HUES48 (cell line): Measurements from ENCODE around the gene SCCPDH.

Experiments
- H3K27ac ChIP-seq: one replicate; pipeline ENCODE4 v1.7.0; 2013; ENCODE audit warnings: low read depth, low read length, inconsistent platforms
- H3K27me3 ChIP-seq: 2 replicates; pipeline ENCODE4 v1.6.1; 2013; ENCODE audit warnings: mild to moderate bottlenecking, low read length; ENCODE audit not compliant: control insufficient read depth, insufficient read depth
- H3K36me3 ChIP-seq: 2 replicates; pipeline ENCODE4 v1.6.1; 2013; ENCODE audit warnings: low read length; ENCODE audit not compliant: control insufficient read depth, insufficient read depth
- H3K4me1 ChIP-seq: 2 replicates; pipeline ENCODE4 v1.6.1; 2013; ENCODE audit warnings: mild to moderate bottlenecking, low read length; ENCODE audit not compliant: control insufficient read depth, insufficient read depth
- H3K4me3 ChIP-seq: 2 replicates; pipeline ENCODE4 v1.5.1; 2013; ENCODE audit warnings: mild to moderate bottlenecking, low read depth, low read length
- H3K9ac ChIP-seq: 2 replicates; pipeline ENCODE4 v1.6.1; 2013; ENCODE audit warnings: mild to moderate bottlenecking, low read depth, low read length, moderate library complexity
- H3K9me3 ChIP-seq: 2 replicates; pipeline ENCODE4 v1.6.1; 2013; ENCODE audit warnings: low read length; ENCODE audit not compliant: control insufficient read depth, insufficient read depth

Gene SCCPDH

DNA sequence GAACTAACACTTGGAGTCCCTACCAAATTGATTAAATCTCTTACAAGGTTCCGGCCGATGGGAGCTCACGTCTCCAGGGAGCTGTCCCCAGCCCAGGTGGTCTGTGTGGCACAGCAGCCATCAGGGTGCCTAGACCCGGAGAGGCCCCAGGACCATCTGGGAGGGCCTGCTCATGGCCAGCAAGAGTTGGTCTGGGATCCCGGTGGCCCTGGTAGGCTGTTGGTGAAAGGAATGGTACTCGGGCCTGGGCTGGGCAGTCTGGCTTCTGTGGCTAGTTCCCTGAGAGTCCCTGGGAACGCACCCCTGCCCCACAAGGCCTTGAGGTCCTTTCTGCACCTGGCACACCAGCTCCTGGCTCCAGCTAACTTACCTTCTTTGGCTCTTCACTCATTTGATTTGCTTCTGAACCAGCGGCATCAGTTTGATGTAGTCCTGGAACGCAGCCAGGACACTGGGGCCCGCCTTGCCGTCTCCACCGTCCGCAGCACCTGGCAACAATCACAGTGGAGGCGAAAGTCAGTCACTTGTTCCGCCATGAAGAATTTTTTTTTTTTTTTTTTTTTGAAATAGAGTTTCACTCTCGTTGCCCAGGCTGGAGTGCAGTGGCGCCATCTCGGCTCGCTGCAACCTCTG is 62.5 kb downstream of the SCCPDH start:
- Histone ChIP-seq H3K9ac (no peak overlapping the region), H3K36me3 (no peaks in the 10 kb centered on the region), H3K4me3 (no peak overlapping the region), H3K27ac (no peak overlapping the region), H3K4me1 (peaks cover 11% of the 10 kb centered on the region; the same call in 1 of the 2 replicates), H3K9me3 (no peaks in the 10 kb centered on the region), H3K27me3 (no peaks in the 10 kb centered on the region)

DNA sequence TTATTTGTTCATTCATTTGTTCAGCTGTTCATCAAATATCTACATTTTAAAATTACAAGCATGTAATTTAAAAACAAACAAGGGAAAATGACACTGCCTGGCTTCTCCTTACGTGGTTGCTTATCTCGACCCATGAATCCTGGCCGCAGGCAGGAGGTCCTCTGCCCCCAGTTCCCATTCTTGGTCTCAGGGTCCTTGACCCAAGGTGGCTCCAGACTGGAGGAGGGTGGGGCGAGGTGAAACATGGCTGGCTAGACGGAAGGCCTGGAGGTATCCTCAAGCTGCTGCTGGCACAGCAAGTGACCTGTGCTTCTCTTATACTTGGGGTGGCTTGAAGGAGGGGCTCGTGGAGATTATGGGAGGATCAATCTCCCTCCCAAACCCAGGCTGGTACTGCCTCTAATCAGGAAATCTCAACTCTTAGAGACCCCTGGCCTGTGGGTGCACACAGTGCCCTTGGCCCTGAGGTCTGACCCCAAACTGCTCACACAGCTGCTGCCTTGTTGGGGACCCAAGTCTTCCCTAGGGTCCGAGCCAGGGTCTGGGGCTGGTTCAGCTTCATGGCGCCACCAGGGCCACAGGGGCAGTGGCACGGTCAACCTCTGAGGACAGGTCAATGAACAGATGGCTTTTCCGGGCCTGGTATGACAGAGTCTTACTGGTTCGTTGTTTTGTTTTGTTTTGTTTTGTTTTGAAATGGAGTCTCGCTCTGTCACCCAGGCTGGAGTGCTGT is 63.7 kb downstream of the SCCPDH start:
- H3K9me3 ChIP-seq: no peaks in the 10 kb centered on the region
- H3K4me1 ChIP-seq: peaks cover 12% of the 10 kb centered on the region; the same call in 1 of the 2 replicates
- H3K4me3 ChIP-seq: no peak overlapping the region
- H3K27me3 ChIP-seq: no peaks in the 10 kb centered on the region
- no peak overlapping the region for H3K27ac ChIP-seq
- H3K36me3 ChIP-seq: no peaks in the 10 kb centered on the region
- no peak overlapping the region for H3K9ac ChIP-seq

DNA sequence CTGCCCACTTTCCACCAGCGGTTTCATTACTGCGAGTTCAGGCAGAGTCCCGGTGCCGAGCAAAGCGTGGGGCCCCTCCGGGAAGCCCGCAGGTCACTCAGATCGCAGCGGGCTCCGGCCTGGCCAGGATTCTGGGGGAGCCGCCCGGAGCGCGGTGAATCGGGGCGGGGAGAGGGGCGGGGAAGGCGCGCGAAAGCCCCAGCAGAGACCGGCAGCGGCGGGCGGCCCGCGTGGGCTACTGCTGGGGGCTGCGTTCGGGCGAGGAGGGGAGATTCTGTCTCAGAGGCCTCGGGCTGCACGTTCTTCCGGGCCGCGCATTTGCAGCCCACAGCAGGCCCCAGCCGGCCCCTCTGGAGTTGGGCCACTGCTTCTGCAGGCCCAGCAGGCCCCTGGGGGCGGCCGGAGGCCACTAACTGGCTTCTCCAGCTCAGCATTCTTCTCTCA is 64.7 kb downstream of the SCCPDH start:
- no peak overlapping the region for H3K27ac ChIP-seq
- H3K4me1 ChIP-seq: peaks cover 19% of the 10 kb centered on the region
- no peaks in the 10 kb centered on the region for H3K36me3 ChIP-seq
- no peak overlapping the region for H3K4me3 ChIP-seq
- H3K9me3 ChIP-seq: no peaks in the 10 kb centered on the region
- H3K27me3 ChIP-seq: no peaks in the 10 kb centered on the region
- H3K9ac ChIP-seq: no peak overlapping the region

DNA sequence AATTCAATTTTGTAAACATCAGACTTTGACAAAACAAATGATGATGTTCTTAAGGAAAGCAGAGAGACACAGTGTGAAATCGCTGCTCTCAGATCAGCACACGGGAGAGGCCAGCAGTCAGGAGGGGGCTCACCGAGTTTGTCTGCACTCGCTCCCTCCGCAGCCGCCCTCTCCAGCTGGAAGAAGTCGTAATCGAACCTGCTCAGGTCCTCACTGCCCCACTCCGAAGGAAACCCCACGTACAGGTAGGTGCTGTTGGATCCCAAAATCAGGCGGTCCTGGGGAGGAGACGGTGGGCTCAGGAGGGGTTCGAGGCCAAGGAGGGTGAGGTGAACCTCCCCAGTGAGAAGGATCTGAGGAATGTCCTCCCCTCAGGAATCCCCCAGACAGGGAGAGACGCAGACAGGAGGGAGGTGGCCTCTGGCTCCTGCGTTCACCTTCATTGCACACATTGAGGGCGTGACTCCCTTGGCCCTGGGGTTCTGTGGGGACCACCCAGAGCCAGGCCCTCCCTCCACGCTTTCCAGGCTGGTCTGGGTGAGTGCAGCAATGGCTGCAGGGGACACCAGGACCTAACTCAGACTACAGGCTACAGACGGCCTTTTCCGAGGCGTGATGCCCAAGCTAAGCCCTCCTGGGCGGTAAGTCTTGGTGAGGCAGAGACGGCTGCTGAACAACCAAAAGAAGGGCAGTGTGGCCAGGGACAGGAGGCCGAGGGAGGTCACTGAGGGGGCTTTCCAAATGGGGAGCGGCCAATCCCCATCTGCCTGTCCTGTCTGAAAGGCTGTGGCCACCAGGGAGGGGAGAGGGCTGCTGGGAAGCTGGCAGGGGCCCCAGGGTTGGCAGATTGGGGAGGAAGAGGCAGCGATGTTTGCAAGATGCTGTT is 65.5 kb downstream of the SCCPDH start:
- no peaks in the 10 kb centered on the region for H3K36me3 ChIP-seq
- H3K9me3 ChIP-seq: no peaks in the 10 kb centered on the region
- H3K27ac ChIP-seq: no peak overlapping the region
- no peak overlapping the region for H3K9ac ChIP-seq
- no peaks in the 10 kb centered on the region for H3K27me3 ChIP-seq
- peaks cover 25% of the 10 kb centered on the region for H3K4me1 ChIP-seq
- no peak overlapping the region for H3K4me3 ChIP-seq

DNA sequence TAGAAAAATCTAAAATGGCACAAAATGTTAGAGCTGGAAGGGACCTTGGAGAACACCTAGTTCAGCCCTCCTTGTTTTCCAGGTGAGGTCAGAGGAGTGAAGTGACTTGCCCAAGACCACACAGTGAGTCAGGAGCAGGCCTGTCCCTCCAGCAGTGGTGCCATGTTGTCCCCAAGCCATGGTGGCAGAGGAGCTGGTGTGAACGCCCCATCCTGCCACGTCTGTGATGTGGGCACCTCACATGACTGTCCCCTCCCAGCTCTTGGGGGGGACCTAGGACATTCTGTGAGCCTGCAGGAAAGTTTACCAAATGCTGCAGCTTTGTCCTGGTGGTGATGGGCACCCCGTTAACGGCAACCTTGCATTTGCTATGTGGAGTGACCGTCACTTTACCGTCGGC is 66.2 kb downstream of the SCCPDH start:
- Histone ChIP-seq H3K4me1 (peaks cover 30% of the 10 kb centered on the region), H3K9ac (no peak overlapping the region), H3K4me3 (no peak overlapping the region), H3K9me3 (no peaks in the 10 kb centered on the region), H3K36me3 (no peaks in the 10 kb centered on the region), H3K27me3 (no peaks in the 10 kb centered on the region), H3K27ac (no peak overlapping the region)

DNA sequence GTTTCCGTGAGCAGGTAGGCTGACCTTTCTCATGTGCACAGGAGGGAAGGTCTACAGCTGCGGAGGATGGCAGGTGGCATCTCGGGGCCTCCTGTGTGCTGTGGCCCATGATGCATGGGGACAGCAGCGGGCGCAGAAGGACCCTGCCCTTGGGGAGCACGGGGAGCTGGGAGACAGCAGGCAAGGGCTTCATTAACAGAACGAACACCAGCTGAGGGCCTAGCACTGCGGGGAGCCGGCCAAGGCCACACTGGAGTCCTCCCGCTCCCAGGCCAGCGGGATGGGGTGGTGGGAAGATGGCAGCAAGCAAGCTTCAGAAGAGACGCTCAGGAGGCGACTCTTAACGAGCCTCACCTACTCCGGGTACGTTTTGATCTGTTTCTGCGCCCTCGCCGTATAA is 66.6 kb downstream of the SCCPDH start:
- no peak overlapping the region for H3K27ac ChIP-seq
- H3K4me3 ChIP-seq: no peak overlapping the region
- no peaks in the 10 kb centered on the region for H3K9me3 ChIP-seq
- peaks cover 35% of the 10 kb centered on the region for H3K4me1 ChIP-seq
- H3K27me3 ChIP-seq: no peaks in the 10 kb centered on the region
- H3K9ac ChIP-seq: no peak overlapping the region
- H3K36me3 ChIP-seq: no peaks in the 10 kb centered on the region

DNA sequence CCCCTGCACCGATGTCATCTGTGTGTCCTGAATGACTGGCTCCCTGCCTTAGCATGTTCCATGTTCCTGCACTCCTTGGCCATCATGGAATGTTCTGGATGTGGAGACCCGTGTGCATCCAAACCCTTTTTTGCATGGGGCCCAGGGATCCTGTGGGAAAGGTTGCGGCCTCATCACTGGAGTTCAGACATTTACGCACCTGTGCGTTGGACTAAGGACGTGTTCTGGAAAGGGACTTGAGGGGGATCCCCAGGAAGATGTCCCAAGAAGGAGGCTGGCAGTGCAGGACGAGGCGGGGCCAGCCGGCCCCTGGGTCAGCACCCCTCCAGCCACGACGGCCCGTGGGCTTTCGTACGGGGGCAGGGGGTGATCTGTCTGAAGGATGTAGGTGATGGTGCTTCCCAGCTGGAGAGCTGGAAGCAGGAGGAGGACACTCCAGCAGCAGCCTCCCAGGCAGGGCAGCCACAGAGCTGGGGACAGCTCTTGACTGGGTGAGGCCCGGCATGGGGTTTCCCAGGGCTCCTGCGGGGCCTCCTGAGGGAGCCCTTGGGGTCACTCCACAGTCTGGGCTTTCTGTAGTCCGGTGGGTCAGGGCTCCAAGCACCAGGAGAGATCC is 67.2 kb downstream of the SCCPDH start:
- Histone ChIP-seq H3K27me3 (no peaks in the 10 kb centered on the region), H3K36me3 (no peaks in the 10 kb centered on the region), H3K9me3 (no peaks in the 10 kb centered on the region), H3K27ac (no peak overlapping the region), H3K4me1 (peaks cover 36% of the 10 kb centered on the region), H3K4me3 (no peak overlapping the region), H3K9ac (no peak overlapping the region)

DNA sequence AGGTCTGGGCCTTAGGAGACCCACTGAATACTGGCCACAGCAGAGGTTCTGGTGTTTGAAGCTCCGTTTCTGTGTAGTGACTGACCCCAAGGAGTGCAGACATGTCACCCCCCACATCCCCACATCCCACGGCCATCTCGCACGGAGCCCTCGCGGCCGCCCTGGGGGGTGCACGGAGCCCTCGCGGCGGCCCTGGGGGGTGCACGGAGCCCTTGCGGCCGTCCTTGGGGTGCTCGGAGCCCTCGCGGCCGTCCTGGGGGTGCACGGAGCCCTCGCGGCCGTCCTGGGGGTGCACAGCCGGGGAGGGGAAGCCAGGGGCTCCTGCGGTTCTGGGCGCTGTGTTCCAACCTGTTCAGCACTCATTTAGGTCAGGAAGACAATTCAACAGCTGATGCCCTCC is 68.4 kb downstream of the SCCPDH start:
- H3K36me3 ChIP-seq: no peaks in the 10 kb centered on the region
- H3K4me3 ChIP-seq: no peak overlapping the region
- no peak overlapping the region for H3K27ac ChIP-seq
- H3K9me3 ChIP-seq: no peaks in the 10 kb centered on the region
- no peaks in the 10 kb centered on the region for H3K27me3 ChIP-seq
- H3K4me1 ChIP-seq: peaks cover 36% of the 10 kb centered on the region
- no peak overlapping the region for H3K9ac ChIP-seq

DNA sequence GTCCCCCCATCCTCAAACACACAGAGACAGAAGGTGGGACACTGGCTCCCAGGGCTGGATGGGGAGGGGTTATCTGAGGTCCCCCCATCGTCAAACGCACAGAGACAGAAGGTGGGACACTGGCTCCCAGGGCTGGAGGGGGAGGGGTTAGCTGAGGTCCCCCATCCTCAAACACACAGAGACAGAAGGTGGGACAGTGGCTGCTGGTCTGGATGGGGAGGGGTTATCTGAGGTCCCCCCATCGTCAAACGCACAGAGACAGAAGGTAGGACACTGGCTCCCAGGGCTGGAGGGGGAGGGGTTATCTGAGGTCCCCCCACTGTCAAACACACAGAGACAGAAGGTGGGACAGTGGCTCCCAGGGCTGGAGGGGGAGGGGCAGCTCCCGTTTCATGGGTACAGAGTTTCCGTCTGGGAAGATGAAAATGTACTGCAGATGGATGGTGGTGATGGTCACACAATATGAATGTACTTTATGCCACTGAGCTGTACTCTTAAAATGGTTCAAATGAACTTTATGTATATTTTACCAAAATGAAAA is 69.2 kb downstream of the SCCPDH start:
- Histone ChIP-seq H3K27ac (no peak overlapping the region), H3K36me3 (no peaks in the 10 kb centered on the region), H3K9me3 (no peaks in the 10 kb centered on the region), H3K27me3 (no peaks in the 10 kb centered on the region), H3K9ac (no peak overlapping the region), H3K4me3 (no peak overlapping the region), H3K4me1 (peaks cover 36% of the 10 kb centered on the region)

DNA sequence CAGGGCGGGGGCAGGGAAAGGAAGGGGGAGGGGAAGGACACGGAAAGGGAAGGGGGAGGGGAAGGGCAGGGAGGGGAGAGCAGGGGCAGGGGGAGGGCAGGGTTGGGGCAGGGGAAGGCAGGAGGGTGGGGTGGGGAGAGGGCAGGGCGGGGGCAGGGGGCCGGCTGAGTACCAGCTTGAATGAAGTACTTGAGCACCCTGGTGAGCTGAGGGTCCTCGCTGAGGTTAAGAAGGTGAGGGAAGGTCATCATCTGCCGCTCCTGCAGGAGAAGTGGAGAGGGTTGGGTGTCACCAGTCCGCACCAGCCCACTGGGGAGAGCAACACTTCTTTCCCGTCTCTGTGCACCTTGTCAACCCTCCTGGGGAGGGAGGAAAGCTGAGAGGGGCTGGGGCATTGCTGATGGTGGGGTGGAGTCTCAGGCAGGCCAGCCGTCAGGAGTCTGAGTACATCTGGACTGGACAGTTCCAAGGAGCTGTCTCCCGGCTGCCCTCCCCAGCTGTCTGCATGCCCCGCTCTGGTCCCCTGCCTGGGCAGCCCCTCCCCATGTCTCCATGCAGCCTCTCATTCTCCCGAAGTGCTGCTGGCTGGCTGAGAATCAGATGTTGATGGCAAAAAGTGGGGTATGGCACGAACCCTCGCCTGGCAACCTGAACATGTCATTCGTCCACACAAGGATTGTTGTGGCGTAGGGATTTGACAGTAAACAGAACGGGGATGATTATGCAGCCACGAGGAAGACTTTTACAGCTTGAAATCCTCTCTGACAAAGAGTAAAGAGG is 70.0 kb downstream of the SCCPDH start:
- Histone ChIP-seq H3K27ac (no peak overlapping the region), H3K4me1 (peaks cover 33% of the 10 kb centered on the region), H3K27me3 (no peaks in the 10 kb centered on the region), H3K9me3 (no peaks in the 10 kb centered on the region), H3K9ac (no peak overlapping the region), H3K36me3 (no peaks in the 10 kb centered on the region), H3K4me3 (no peak overlapping the region)
